ENCODE results near the gene MARCHF3.
"Not testable (repeated sequence)": the region's sequence is repeated elsewhere in the genome, so short reads cannot be mapped to it uniquely, and the experiment has no call there.

The MARCHF3 gene

GRCh38 chr5:126948011-126948355 lies 82.4 kb downstream of the MARCHF3 start:
- Mint-ChIP-seq H3K36me3 (ENCODE audit: low read depth) (no peaks in the 10 kb centered on the region), H3K27me3 (no peaks in the 10 kb centered on the region), H3K27ac (no peak overlapping the region), H3K4me3 (no peak overlapping the region), H3K9me3 (no peaks in the 10 kb centered on the region), H3K4me1 (peaks cover 8% of the 10 kb centered on the region)
- ATAC-seq, result no peak
- no peak for DNase-seq

GRCh38 chr5:126947146-126948010 lies 83.0 kb downstream of the MARCHF3 start:
- DNase-seq (no peak), ATAC-seq (no peak)
- Mint-ChIP-seq H3K9me3 (no peaks in the 10 kb centered on the region), H3K4me3 (no peak overlapping the region), H3K4me1 (peaks cover 8% of the 10 kb centered on the region), H3K36me3 (ENCODE audit: low read depth) (no peaks in the 10 kb centered on the region), H3K27me3 (no peaks in the 10 kb centered on the region), H3K27ac (no peak overlapping the region)

GRCh38 chr5:126942908-126943307 lies 87.5 kb downstream of the MARCHF3 start:
- ATAC-seq; H3K27me3 Mint-ChIP-seq; DNase-seq; H3K4me1 Mint-ChIP-seq; H3K4me3 Mint-ChIP-seq; H3K36me3 Mint-ChIP-seq (ENCODE audit: low read depth); H3K9me3 Mint-ChIP-seq; H3K27ac Mint-ChIP-seq: not testable (repeated sequence)

GRCh38 chr5:126941403-126941802 lies 89.0 kb downstream of the MARCHF3 start:
- Mint-ChIP-seq H3K9me3 (no peaks in the 10 kb centered on the region), H3K4me1 (peaks cover 5% of the 10 kb centered on the region), H3K27ac (no peak overlapping the region), H3K36me3 (ENCODE audit: low read depth) (no peaks in the 10 kb centered on the region), H3K4me3 (no peak overlapping the region), H3K27me3 (no peaks in the 10 kb centered on the region)
- ATAC-seq, result no peak
- DNase-seq, result no peak

- Mint-ChIP-seq H3K4me1 (peaks cover 5% of the 10 kb centered on the region), H3K4me3 (no peak overlapping the region), H3K27me3 (no peaks in the 10 kb centered on the region), H3K9me3 (no peaks in the 10 kb centered on the region), H3K27ac (no peak overlapping the region), H3K36me3 (ENCODE audit: low read depth) (no peaks in the 10 kb centered on the region)
- ATAC-seq (no peak), DNase-seq (no peak)
Measured at GRCh38 chr5:126939887-126940286, 90.5 kb downstream of the MARCHF3 start.

GRCh38 chr5:126938466-126938865 lies 91.9 kb downstream of the MARCHF3 start:
- Mint-ChIP-seq H3K27me3 (no peaks in the 10 kb centered on the region), H3K4me3 (no peak overlapping the region), H3K36me3 (ENCODE audit: low read depth) (no peaks in the 10 kb centered on the region), H3K9me3 (no peaks in the 10 kb centered on the region), H3K4me1 (peaks cover 5% of the 10 kb centered on the region), H3K27ac (no peak overlapping the region)
- DNase-seq (no peak), ATAC-seq (no peak)

- no peak overlapping the region for H3K4me3 Mint-ChIP-seq
- H3K27ac Mint-ChIP-seq, result no peak overlapping the region
- no peaks in the 10 kb centered on the region for H3K36me3 Mint-ChIP-seq (ENCODE audit: low read depth)
- no peaks in the 10 kb centered on the region for H3K27me3 Mint-ChIP-seq
- DNase-seq, result no peak
- H3K9me3 Mint-ChIP-seq, result no peaks in the 10 kb centered on the region
- ATAC-seq, result no peak
- H3K4me1 Mint-ChIP-seq, result peaks cover 5% of the 10 kb centered on the region
Measured at GRCh38 chr5:126937771-126938170, 92.6 kb downstream of the MARCHF3 start.

GRCh38 chr5:126936775-126937418 lies 93.5 kb downstream of the MARCHF3 start:
- ATAC-seq, result no peak
- Mint-ChIP-seq H3K36me3 (ENCODE audit: low read depth) (no peaks in the 10 kb centered on the region), H3K4me3 (no peak overlapping the region), H3K9me3 (no peaks in the 10 kb centered on the region), H3K4me1 (peaks cover 7% of the 10 kb centered on the region), H3K27ac (no peak overlapping the region), H3K27me3 (no peaks in the 10 kb centered on the region)
- DNase-seq, result no peak

GRCh38 chr5:126931963-126932660 lies 98.2 kb downstream of the MARCHF3 start:
- H3K27ac Mint-ChIP-seq, result no peak overlapping the region
- no peaks in the 10 kb centered on the region for H3K36me3 Mint-ChIP-seq (ENCODE audit: low read depth)
- H3K27me3 Mint-ChIP-seq, result no peaks in the 10 kb centered on the region
- DNase-seq (no peak), ATAC-seq (no peak)
- H3K4me1 Mint-ChIP-seq, result peaks cover 2% of the 10 kb centered on the region
- H3K9me3 Mint-ChIP-seq, result no peaks in the 10 kb centered on the region
- no peak overlapping the region for H3K4me3 Mint-ChIP-seq

GRCh38 chr5:126928041-126928440 lies 102.3 kb downstream of the MARCHF3 start:
- ATAC-seq (no peak), DNase-seq (no peak)
- no peaks in the 10 kb centered on the region for H3K27me3 Mint-ChIP-seq
- H3K36me3 Mint-ChIP-seq (ENCODE audit: low read depth), result no peaks in the 10 kb centered on the region
- H3K4me3 Mint-ChIP-seq, result no peak overlapping the region
- peaks cover 2% of the 10 kb centered on the region for H3K4me1 Mint-ChIP-seq
- no peaks in the 10 kb centered on the region for H3K9me3 Mint-ChIP-seq
- H3K27ac Mint-ChIP-seq, result no peak overlapping the region

GRCh38 chr5:126927429-126927828 lies 102.9 kb downstream of the MARCHF3 start:
- no peaks in the 10 kb centered on the region for H3K9me3 Mint-ChIP-seq
- DNase-seq, result no peak
- no peaks in the 10 kb centered on the region for H3K36me3 Mint-ChIP-seq (ENCODE audit: low read depth)
- no peak for ATAC-seq
- H3K27me3 Mint-ChIP-seq, result no peaks in the 10 kb centered on the region
- H3K4me3 Mint-ChIP-seq, result no peak overlapping the region
- no peak overlapping the region for H3K27ac Mint-ChIP-seq
- H3K4me1 Mint-ChIP-seq, result peaks cover 2% of the 10 kb centered on the region

- H3K27me3 Mint-ChIP-seq, result no peaks in the 10 kb centered on the region
- DNase-seq, result no peak
- H3K4me1 Mint-ChIP-seq, result peaks cover 2% of the 10 kb centered on the region
- no peaks in the 10 kb centered on the region for H3K9me3 Mint-ChIP-seq
- no peak overlapping the region for H3K4me3 Mint-ChIP-seq
- H3K36me3 Mint-ChIP-seq (ENCODE audit: low read depth), result no peaks in the 10 kb centered on the region
- H3K27ac Mint-ChIP-seq, result no peak overlapping the region
- ATAC-seq, result no peak
Measured at GRCh38 chr5:126926187-126926586, 104.2 kb downstream of the MARCHF3 start.

- H3K4me3 Mint-ChIP-seq, result no peak overlapping the region
- no peaks in the 10 kb centered on the region for H3K36me3 Mint-ChIP-seq (ENCODE audit: low read depth)
- DNase-seq (no peak), ATAC-seq (no peak)
- no peaks in the 10 kb centered on the region for H3K27me3 Mint-ChIP-seq
- H3K4me1 Mint-ChIP-seq, result peaks cover 2% of the 10 kb centered on the region
- H3K9me3 Mint-ChIP-seq, result no peaks in the 10 kb centered on the region
- H3K27ac Mint-ChIP-seq, result no peak overlapping the region
Measured at GRCh38 chr5:126925482-126925881, 104.9 kb downstream of the MARCHF3 start.

- Mint-ChIP-seq H3K4me1 (peaks cover 2% of the 10 kb centered on the region), H3K27ac (no peak overlapping the region), H3K9me3 (no peaks in the 10 kb centered on the region), H3K27me3 (no peaks in the 10 kb centered on the region), H3K4me3 (no peak overlapping the region), H3K36me3 (ENCODE audit: low read depth) (no peaks in the 10 kb centered on the region)
- ATAC-seq (no peak), DNase-seq (no peak)
Measured at GRCh38 chr5:126924331-126925033, 105.9 kb downstream of the MARCHF3 start.
